Left renal cortex interstitium (tissue), 4 donors: ENCODE data around the gene MDGA2. TPM values are rescaled to one million over a fixed set of nuclear protein-coding genes. Genes with fewer than 3 reads are reported as not detected.
"Not testable (repeated sequence)": the region's sequence is repeated elsewhere in the genome, so short reads cannot be mapped to it uniquely, and the experiment has no call there.

ENCODE experiments used
- DNase-seq, 4 donors: peaks; one replicate each; pipeline ENCODE4 v3.0.0-alpha.2; 2013; ENCODE audit warnings: low read depth in 4 of 4, low spot score in 2 of 4, missing footprints in 1 of 4
- polyA plus RNA-seq, 4 donors: library from polyadenylated mRNA; unstranded; fragments of 120-200 nt; gene quantifications; one replicate each; pipeline ENCODE4 v1.2.1, GENCODE V29; 2013; ENCODE audit not compliant: insufficient read length in 4 of 4

The MDGA2 gene
- polyA plus RNA-seq, 4 donors = 1.7 to 2.1 (median 2.0) TPM

DNA sequence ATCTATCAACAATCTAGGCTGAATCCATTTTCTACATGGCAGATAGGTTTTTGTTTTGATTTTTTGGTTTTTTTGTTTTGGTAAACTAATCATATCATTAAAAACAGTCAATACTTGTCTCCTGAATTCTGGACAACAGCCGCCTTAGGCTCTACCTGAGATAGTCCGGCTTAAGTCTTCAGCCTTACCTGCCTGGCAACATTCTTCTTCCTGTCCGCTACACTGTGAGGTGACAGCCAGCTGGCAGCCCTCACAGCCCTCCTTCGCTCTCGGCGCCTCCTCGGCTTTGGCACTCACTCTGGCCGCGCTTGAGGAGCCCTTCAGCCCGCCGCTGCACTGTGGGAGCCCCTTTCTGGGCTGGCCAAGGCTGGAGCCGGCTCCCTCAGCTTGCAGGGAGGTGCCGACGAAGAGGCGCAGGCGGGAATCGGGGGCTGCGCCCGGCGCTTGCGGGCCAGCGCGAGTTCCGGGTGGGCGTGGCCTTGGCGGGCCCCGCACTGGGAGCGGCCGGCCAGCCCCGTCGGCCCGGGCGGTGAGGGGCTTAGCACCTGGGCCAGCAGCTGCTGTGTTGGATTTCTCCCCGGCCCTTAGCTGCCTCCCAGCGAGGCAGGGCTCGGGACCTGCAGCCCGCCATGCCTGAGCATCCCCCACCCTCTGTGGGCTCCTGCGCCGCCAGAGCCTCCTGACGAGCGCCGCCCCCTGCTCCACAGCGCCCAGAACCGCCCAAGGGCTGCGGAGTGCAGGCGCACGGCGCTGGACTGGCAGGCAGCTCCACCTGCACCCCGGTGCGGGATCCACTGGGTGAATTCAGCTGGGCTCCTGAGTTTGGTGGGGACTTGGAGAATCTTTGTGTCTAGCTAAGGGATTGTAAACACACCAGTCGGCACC lies 49.0 kb downstream of the MDGA2 start:
- DNase-seq = no peak

DNA sequence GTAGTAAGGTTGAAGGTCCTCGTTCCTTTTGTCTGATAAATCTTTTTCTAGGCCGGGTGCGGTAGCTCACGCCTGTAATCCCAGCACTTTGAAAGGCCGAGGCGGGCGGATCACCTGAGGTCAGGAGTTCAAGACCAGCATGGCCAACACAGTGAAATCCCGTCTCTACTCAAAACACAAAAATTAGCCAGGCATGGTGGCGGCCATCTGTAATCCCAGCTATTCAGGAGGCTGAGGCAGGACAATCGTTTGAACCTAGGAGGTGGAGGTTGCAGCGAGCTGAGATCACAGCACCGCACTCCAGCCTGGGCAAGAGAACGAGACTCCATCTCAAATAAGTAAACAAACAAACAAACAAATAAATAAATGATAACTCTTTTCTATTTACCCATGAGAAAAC lies 51.3 kb downstream of the MDGA2 start:
- DNase-seq = not testable (repeated sequence)

DNA sequence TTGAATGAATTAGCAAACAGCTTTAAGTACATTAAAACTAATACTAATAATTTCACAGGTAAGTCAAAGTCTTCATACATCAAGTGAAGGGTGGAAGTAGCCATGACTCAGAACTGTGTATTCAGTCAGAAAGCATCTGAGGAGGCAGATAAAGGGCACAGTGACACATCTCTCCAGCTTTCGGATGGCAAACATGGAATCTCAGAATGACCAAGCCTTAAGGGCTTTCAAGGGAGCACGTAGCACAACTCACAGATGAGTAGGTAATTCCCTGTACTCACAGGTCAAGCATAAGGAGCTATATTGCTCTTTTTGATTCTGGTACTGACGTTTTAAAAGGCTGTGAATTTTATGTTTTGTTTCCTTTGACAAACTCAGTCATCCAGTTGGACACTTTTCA lies 56.0 kb downstream of the MDGA2 start:
- DNase-seq = no peak

DNA sequence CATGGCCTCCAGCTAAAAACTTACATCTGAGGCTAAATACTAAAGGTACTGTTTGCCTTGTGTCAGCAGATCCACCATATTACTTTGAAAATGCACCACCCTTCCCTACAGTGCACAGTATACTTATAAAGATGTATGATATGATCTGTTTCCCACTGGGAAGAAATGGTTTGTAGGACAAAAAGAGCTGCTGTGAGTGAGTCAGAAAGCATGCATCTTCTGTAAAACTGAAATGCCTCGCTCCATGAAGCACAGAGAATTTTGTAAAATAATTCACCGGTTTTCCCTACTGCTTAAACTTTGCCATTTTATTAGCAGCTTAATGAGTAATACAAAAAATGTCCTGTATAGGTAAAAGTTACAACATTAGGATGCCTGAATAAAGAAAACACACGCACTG lies 68.8 kb downstream of the MDGA2 start:
- DNase-seq = no peak

DNA sequence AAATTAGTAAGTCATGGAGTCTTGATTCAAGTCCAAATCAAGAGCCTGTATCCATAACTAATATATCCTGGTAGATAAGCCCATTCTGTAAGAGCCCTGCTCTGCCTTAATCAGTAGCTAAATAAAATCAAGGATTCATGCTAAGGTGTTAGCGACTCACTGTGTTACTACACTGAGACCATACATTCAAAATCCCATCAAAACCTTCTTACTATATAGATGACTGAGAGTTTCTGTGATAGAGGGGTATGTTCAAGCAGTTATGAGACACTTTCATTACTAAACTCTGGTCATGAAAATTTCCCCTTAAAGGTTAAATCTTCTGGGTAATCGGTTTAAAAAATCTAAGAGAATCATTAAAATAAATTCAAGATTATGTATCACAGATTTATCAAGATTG lies 78.5 kb downstream of the MDGA2 start:
- DNase-seq = no peak

DNA sequence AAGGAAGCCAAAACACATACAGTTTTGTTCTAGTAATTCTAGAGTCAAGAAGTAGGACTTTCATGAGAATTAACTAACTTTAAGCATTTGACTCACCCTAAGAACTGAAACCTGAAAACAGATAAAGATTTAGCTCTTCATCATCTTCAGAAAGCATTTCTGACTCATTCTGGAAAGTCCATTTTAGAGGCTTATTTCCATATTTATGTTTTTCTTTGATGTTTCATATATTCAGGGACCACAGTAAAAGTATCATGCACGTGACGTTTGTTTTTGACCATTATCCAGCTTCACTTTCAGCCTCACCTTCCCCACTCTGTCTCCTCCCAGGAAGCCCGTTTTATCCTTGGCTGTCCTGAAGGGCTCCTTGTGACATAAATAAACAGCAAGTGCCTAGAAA lies 79.2 kb downstream of the MDGA2 start:
- DNase-seq = no peak

DNA sequence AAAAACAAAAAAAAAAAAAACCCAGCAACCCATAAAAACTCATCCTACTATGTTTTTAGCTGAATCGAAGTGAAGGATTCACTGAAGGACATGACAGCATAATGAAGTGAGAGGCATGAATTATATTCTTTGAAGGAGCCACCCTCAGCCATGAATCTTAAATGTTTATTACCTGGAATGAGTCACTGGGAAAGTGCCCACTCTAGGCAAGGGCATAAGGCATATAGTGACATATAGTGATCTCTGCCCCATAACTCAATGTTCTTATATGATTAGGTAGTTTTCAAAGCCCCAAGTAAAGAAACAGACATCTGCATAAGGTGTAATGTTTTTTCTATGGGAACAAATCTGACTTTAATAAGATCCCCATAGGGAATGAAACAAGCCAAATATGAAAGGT lies 79.9 kb downstream of the MDGA2 start:
- DNase-seq = no peak

DNA sequence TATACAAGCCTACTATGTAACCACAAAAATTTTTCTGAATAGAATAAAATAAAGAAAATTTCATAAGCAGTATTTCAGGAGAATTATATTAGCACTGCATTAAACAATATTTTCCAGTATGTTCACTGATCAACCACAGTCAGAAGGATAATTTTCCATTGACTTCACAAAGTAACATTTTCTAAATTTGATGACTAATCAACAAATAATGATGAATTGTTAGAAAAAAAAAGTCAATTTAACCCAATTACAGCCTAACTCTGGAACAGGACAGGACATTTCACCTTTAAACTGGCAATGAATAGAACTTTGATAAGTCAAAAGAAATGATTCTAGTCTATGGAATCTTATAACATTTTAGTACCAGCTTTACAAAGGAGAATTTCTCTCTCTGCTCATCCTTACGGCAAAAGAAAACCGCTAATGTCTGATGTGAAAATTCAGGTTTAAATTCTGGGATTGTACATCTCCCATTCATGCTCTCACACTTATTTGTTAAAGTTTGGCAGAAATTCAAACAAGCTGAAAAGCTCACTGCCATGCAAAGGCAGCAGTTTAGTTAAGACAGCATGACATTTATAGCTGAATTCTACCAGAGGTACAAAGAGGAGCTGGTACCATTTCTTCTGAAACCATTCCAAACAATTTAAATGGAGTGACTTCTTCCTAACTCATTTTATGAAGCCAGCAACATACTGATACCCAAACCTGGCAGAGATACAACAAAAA lies 84.5 kb downstream of the MDGA2 start:
- no peak for DNase-seq

DNA sequence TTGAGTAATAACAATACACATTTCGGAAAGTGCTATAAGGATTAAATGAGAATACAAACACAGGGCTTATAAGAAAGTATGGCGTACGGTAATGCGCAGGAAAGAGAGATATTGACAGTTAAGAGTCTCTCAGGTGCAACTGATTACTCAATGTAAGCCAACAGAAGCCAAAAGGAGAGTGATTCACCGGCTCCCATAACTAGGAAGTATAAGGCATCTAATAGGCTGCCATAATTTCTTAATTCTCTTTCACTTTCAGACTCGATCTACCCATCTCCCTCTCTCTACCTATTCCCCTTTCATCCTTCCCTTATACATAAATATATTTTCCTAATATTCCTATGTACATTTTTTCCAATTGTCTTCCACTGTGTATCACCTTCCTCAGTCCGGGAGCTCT lies 90.0 kb downstream of the MDGA2 start:
- no peak for DNase-seq

DNA sequence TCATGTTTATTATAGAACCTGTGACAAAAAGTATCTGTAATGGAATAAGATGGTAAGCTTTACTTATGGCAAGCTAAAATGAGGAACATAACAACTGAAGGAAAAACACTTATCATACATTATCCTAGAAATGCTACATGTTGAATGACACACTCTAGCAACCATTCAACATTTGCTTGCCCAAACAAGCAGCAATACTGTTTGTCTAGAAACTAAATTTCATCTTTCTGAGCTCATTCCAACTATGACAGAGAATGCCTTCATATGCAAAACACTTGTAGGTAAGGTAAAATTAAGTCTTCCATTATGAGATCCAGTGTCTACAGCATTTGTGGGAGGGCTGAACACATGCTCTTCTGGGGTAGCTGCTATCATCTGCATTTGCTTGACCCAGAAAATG lies 108.1 kb downstream of the MDGA2 start:
- DNase-seq = no peak

DNA sequence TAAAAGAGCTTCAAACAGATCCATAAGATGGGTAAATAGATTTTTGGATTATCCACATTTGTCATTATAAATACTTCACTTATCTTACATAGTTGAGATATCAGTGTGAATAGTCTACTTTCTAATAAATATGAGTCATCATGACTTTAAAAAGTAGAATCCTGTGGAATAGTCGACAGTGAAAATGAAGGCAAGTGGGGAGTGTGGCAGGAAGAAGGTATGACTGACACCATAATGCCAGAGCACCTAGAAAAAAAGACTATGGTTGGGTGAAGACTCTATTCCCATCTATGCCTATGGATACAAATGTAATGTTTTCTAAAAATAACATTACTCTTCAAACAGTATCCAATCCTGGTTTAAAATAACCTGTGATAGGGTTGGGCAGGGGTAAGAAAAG lies 117.5 kb downstream of the MDGA2 start:
- DNase-seq = no peak

DNA sequence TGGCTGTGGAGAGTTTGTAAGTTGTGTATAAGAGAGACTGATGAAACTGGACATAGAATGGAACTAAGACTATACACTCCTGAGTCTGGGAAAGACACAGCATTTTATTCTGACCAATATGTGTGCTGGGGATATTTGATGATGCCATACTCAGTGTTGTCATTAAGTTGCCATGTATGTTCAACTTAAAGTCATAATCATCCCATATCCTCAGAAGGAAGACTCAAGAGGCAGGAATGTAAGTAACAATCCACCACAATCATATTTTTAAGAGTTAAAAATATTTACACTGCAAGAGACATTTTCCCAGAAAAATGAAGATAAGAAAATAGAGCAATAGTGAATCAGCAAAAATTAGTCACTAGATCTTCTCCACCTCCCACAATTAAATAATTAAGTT lies 120.1 kb downstream of the MDGA2 start:
- no peak for DNase-seq

DNA sequence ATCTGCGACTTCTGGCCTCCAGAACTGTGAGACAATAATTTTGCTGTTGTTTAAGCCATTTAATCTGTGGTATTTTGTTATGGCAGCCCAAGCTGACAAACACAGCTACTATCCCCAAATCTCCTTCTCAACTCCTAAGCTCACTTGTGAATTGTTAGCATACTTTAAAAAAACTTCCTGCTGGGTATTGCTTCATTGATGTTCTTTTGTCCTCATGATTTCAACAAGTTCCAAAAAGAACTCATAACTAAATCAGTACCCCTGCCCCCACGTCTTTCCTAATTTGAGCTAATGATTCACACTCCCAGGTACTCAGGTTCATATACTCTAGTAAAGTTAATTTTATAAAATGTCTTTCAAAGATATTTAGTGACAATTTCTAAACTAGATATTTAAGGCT lies 125.5 kb downstream of the MDGA2 start:
- DNase-seq = no peak

DNA sequence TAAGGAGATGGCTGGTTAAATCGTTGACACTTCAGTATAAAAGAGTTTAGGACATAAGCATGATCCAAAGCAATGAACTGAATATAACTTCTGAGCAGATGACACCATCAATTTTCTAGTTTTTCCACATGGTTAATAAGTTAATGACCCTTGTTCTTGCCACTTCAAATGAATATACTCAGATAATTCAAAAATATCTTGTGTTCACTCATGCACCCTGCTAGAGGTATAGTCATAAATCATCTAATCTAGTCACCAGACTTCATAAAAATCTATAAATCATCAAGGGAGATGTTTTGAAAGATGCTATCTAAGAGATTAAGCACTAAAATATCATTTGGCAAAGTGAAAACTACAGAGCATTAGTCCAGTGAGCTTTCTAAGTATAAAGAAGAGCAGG lies 131.9 kb downstream of the MDGA2 start:
- no peak for DNase-seq

DNA sequence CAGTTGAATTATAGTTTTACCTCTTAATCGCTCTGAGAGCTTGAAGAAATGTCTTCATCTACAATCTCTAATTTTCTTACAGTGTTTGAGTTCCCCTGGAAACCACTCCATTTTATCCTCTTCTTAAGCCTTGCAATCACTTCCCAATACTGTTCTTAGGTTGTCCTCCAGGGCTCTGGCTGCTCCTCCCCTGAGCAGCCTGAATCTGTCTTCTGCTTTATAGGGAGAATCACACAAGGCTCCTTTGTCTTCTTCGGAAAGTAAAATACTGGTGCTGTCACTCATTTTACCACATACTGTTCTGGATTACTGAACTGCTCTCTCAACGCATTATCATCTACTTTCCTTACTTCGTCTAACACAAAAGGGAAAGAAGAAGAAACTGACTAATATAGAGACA lies 133.7 kb downstream of the MDGA2 start:
- DNase-seq = no peak

DNA sequence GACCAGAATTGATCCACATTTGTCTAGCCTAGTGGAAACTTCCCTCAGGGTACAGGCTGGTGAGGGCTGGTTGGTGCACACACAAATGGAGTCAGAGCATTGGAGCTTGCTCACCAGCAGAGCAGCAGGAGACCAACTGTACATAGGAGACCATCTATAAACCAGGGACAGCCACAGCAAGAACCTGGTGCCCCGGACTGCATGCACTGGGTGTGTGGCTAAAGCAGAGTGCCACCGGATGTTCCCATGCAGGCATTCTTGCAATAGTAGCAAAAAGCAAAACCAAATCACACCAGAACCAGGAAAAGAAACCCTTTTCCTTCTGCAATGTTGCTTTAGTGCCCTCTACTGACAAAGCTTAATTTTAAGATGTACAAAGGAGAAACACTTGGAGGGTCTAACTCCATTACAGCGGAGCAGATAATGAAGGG lies 136.4 kb downstream of the MDGA2 start:
- no peak for DNase-seq

DNA sequence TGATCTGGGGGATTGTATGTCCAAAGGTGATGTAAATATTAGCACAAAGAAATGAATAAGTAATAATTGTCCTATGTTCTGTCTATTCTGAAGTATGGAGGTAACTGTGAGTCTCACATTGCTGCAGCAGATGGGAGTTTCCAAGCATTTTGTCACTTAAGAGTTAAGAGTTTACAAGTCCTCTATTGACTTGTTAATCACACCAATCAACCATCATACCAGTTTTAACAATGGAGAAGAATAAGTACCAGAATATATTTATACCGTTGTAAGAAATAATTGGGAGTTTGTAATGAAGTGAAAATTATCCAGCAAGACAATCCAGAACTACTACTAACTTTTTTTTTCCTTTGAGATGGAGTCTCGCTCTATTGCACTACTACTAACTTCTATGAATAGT lies 139.1 kb downstream of the MDGA2 start:
- DNase-seq = no peak

DNA sequence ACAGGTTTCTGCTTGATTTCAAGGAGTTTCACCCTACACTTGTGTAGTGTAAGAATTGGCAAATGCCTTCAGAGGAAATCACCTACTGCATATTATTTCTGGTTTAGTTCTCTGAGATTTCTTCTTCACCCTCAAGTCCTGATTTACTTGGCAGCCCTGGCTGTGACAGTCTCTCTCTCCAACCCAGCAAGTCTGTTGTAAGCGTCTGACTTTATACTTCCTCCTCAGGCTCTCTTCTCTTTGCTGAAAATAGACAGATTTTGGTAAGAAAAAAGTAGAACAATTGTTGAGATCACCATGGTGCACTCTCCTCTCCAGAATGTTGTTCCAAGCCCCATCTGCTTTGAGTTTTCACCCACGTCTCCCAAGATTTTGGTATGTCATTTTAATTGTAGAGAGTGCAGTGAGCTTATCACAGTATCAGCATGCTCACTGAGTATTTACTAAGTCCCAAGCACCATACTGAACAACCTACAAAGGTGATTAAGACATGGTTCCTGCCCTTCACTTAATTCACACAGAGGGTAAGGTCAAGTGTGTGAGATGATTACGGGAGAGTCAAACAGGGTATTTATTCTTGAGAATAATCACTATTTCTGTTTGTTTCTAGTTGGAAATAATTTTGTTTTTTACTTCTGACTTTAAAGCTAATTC lies 148.7 kb downstream of the MDGA2 start:
- no peak for DNase-seq

DNA sequence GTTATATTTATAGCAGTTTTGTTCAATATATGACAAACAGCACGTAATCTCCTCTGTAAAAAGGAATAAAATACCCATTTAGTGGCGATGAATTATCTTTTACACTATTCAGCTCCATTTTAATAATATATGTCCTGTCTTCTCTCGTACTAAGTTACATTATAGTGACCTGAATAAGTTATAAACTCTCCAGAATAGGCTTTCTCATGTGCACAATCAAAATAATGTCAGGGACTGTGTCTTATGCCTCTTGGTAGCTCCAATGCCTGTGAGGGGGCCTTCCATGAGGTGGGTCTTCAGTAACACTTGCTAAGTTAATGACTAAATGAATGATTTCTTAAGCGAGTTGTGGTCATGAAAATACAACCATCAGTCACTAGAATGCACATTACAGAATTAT lies 150.9 kb downstream of the MDGA2 start:
- DNase-seq = no peak

DNA sequence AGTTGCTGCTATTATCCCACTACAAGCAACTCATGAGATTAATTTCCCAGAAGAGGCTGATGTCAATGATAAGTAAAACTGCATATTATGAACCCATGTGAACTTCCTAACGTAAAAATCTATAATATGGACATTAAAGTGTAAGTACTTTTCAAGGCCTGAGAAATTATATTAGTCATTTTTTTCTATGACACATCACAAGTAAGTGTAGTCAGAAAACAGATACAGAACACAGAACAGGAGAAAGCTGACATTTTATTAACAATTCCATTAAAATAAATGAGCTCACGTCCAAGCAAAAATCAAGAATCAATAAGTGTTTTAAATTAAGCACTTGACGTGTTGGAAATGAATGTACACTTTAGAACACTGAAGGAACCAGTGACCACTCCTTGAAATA lies 155.0 kb downstream of the MDGA2 start:
- no peak for DNase-seq

DNA sequence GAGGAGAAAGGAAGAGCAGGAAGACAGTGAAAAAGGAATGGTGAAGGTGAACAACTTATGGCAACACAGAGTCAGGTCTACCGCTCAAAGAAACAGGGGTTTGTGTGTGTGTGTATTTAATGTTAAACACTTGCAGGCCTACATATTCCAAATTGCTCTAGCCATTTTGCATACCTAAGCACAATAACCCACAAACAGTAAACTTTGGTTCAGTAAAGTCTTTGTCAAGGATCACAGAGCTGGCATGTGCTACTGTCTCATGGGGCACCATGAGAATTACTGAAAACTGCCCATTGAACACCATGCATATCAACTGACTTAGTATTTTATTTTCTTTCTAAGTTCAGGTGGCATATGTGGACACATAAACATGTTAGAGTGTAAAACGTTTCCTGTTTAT lies 163.6 kb downstream of the MDGA2 start:
- no peak for DNase-seq

DNA sequence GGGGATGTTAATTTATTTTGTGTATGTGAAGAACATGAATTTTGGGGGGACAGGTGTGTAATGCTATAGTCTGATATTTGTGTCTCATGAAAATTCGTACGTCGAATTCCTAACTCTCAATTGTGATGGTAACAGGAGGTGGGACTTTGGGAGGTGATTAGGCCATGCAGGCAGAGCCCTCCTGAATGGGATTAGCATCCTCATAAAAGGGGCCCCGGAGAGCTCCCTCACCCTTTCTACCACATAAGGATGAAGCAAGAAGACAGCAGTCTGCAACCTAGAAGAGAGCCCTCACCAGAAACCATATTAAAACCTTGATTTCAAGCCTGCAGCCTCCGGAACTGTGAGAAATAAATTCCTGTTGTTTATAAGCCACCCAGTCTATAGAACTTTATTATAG lies 165.4 kb downstream of the MDGA2 start:
- DNase-seq = no peak
